ENCODE results near the gene SUOX. TPM values are rescaled to one million over a fixed set of nuclear protein-coding genes. Genes with fewer than 3 reads are reported as not detected.

Gene SUOX
- 8.3 and 12.3 TPM in 2 replicates for total RNA-seq

DNA sequence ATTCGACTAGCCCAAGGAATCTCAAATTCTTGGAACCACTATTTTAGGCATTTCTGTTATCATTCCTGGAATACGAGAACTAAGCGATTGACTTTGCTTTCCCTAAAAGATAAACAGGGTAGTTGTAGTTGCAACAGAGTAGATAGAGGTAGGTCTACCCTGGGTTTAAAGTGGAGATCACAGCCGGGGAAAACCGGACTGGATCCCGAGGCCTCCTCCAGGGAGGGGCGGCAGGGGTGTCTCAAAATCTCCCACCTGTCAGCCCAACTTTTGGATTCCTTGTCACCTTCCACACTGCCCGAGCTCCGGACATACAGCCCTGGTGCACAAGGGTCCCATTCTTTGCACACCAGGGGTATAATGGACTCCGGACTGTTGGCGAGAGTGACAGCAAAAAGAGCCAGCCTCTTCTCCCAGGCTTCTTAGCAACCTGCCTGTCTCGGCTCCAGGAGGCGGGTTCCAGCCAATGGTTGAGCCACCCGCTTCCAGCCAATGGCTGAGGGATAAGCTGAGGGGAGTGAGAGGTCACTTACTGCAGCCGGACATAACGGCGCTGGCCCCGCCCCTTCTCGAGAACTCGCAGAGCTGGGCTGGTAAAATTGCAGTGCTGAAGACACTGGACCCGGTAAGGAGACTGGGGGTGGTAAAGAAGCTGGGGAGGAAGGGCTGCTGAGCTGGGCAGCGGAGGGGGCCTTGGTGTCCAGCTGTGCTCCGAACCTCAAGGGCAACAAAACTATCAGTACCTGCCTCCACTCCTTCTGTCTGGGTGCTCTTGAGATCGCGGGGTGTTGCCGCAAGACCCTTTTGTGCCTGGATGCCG, at the start of gene SUOX:
Gene SUOX (plus strand): TSS at position 562 of the 820 bp plus-strand sequence. CDS start 4,946 bp downstream, outside the sequence.

DNA sequence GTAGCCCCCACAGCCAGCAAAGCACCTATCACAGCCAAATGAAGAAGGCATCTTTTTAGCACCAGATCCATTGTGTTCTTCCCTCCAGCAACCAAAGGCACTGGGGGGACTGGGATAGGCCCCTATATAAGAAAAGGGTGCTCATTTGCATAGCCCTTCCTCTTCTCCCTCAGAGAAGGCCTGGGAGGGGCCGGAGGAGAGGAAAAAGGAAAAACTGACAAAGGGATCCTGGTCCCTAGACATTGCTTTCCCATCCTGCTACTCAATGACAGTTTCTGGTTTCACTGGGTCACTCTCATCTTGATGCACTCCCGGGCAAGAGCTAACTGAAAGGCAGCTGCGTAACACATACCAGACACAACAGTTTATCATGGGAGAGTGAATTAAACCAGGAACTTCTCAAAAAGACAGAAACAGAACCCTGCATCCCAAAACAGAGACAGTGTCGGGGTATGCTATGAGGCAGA, 31.1 kb upstream of the SUOX start, which contains the start of gene PMEL:
Gene PMEL (minus strand): TSS at position 102 of the 467 bp plus-strand sequence. CDS start 31 bp downstream, at position 71.

DNA sequence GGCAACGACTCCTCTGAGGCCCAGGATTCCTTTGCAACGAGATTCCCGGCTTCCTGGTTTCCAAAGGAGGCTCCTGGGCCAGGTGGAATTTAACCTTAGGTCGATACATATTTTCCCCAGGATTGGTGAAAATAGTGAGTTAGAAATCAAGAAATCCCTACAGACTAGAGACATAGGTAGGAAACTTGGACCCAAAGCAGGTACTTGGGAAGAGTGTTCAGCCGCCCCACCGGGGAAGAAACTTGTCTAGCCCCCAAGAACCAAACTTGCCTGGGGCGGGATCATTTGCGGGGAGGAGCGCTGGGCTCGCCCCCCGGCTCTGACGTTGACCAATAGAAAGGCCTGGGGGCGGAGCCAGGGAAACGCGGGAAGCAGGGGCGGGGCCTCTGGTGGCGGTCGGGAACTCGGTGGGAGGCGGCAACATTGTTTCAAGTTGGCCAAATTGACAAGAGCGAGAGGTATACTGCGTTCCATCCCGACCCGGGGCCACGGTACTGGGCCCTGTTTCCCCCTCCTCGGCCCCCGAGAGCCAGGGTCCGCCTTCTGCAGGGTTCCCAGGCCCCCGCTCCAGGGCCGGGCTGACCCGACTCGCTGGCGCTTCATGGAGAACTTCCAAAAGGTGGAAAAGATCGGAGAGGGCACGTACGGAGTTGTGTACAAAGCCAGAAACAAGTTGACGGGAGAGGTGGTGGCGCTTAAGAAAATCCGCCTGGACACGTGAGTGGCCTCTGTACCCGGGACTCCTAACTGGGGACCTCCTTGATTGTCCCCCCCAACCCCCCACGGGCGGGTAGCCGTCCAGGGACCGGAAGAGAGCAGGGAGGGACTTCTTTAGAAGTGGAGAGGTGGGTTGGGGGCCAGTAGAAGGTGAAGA, 30.4 kb upstream of the SUOX start, which contains the start of gene CDK2:
Gene CDK2 (plus strand): TSS at position 423 of the 874 bp plus-strand sequence. CDS start 179 bp downstream, at position 602.

DNA sequence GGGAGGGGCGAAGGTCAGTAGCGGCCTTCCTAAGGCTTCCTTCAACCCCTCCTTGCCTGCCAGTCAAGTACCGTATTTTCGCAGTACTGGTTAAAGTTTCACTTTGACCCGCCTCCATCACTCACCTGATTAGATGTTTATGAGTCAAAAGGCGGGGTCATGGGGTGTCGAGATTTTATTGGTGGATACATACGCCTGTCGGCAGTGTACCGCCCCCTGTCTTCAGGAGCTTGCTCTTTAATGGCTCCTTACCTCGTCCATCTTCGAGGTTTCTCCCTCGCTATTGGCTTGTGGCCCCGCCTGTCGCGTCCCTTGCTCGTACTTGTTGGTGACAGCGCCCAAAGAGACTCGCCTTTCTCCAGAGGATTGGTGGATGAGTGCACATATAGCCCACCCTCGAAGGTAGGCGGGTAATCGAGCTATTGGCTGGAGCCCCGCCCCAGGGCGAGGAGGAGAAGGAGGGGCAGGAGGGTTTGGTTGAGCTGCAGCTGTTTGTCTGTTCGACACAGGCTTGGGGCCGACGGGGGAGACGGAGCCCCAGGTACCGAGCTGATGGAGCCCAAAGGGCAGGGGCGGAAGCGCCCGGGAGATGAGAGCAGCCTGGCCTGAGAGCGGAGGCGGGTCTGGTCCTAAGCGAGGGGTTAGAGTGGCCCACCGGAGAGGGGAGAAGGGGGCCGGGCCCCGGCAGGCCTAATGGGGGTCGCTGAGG, 23.3 kb upstream of the SUOX start, which contains the start of gene RAB5B:
Gene RAB5B (plus strand): TSS at position 480 of the 709 bp plus-strand sequence. CDS start 12,883 bp downstream, outside the sequence.

DNA sequence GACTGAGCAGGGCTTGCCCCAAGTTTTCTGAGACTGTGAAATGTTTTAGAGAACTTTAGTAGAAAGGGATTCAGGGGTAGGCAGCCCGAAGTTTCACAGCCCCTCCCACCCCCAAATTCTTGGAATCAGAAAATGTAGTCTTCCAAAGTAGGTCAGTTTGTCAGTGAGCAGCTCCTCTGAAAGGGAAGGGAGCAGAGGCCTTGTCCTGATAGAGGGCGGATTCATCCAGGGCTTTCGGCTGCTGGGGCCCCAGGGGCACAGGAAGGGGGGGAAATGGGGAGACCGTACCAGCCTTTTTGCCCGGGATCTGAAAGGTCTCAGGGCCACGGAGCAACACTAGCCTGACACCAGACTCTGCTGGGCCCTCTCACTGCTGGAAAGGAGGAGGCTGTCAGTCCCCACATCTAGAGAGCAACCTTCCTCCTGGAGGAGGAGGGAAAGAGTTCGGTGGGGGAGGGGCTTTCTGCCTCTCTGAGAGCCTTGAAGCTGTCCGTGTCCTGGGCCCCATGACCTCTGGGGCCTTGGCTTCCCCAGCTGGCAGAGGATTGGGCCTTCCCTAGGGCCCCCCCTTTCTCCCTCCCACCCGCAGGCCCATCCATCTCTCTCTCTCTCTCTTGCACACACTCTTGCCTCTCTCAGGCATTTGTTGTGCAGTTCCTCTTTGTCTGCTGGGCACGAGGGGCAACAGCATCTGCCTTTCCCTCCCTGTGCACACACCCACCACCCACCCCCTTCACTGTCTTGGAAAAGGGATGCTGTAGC, 23.5 kb downstream of the SUOX start, which contains the start of gene IKZF4:
Gene IKZF4 (plus strand): TSS at position 621 of the 762 bp plus-strand sequence. CDS start 451 bp downstream, outside the sequence.

DNA sequence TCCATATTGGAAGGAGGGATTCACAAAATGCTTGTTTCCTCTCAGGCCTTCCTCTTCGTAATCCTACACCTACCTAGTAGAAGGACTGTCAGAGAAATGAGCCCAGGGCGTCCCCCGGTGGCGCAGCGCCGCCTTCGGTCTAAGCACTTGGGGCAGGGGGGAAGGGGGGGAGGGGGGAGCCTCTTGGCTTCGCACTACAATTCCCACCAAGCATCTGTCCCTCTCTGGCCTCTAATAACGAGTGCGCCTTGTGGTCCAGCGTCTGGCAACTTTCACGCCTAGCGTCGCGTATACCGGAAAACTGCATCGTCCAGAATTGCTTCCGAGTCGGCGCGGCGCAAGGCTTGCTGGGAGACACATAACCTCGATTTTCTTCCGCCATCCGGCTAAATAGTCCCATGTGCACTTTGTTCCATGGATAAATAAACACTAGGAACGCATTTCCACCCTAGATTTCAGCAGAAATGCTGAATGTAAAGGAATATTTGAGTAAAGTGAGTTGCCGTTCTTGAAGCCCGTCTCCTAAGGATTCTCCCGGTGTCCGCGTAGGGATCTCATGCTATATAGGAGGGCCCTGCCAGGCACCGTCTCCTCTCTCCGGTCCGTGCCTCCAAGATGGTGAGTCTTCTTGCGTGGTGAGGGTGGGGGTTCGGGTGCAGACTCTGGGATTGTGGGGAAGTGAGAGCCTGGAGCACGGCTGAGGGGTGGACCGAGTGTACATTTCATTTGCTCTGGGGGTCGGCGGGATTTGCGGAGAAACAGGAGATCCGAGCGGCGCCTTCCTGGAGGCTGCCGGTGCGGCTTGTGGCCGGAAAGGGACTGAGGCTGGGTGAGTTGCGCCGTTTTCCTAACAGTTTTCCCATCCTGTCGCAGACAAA, 44.7 kb downstream of the SUOX start, which contains the start of gene RPS26:
Gene RPS26 (plus strand): TSS at position 367 of the 878 bp plus-strand sequence. CDS start 249 bp downstream, at position 616.

Other genes with a start within 250 kb of the SUOX start
- 73.1 and 79.1 TPM in 2 replicates for gene SARNP, start 179.6 kb upstream of the SUOX start, total RNA-seq
- gene ORMDL2, start 179.2 kb upstream of the SUOX start, total RNA-seq: 20.4 and 24.9 TPM in 2 replicates
- gene DNAJC14, start 167.7 kb upstream of the SUOX start, total RNA-seq: 37.4 and 40.2 TPM in 2 replicates
- 34.8 and 40.3 TPM in 2 replicates for gene MMP19, start 154.3 kb upstream of the SUOX start, total RNA-seq
- gene PYM1, start 69.4 kb upstream of the SUOX start, total RNA-seq: 36.5 and 36.8 TPM in 2 replicates
- 22.4 and 34.2 TPM in 2 replicates for gene DGKA, start 66.1 kb upstream of the SUOX start, total RNA-seq
- 3.1 and 9.9 TPM in 2 replicates for gene PMEL, start 31.2 kb upstream of the SUOX start, total RNA-seq
- gene CDK2, start 30.4 kb upstream of the SUOX start, total RNA-seq: 16.8 and 26.2 TPM in 2 replicates
- gene RAB5B, start 23.2 kb upstream of the SUOX start, total RNA-seq: 54.9 and 61.6 TPM in 2 replicates
- 0.90 and 1.1 TPM in 2 replicates for gene IKZF4, start 23.8 kb downstream of the SUOX start, total RNA-seq
- gene RPS26, start 44.6 kb downstream of the SUOX start, total RNA-seq: 2,251 and 2,313 TPM in 2 replicates
- not detected in 2 replicates for gene ERBB3, start 82.9 kb downstream of the SUOX start, total RNA-seq
- gene PA2G4, start 107.3 kb downstream of the SUOX start, total RNA-seq: 72.4 and 89.7 TPM in 2 replicates
- gene RPL41, start 119.4 kb downstream of the SUOX start, total RNA-seq: 2,694 and 2,773 TPM in 2 replicates
- gene ZC3H10, start 121.0 kb downstream of the SUOX start, total RNA-seq: 1.1 and 1.8 TPM in 2 replicates
- 185 and 212 TPM in 2 replicates for gene ESYT1, start 131.0 kb downstream of the SUOX start, total RNA-seq
- gene MYL6B, start 155.3 kb downstream of the SUOX start, total RNA-seq: 66.6 and 114 TPM in 2 replicates
- gene MYL6, start 161.1 kb downstream of the SUOX start, total RNA-seq: 2,267 and 2,694 TPM in 2 replicates
- 28.7 and 50.7 TPM in 2 replicates for gene SMARCC2, start 192.2 kb downstream of the SUOX start, total RNA-seq
- 165 and 167 TPM in 2 replicates for gene RNF41, start 224.6 kb downstream of the SUOX start, total RNA-seq
- gene NABP2, start 227.1 kb downstream of the SUOX start, total RNA-seq: 20.9 and 37.1 TPM in 2 replicates
- not detected in 2 replicates for gene SLC39A5, start 232.8 kb downstream of the SUOX start, total RNA-seq

Data from cardiac atrium fibroblast (primary cell).